Measurements from ENCODE around the gene SH3RF2.

Gene SH3RF2

GRCh38 chr5:145918397-145918796 lies 18.0 kb upstream of the SH3RF2 start:
- no peak for TF ChIP-seq CTCF (IDR thresholded peaks at IDR 0.05; ENCODE audit: low read depth, low read length, missing control alignments)
- no peak overlapping the region for H3K4me3 ChIP-seq (ENCODE audit: low read depth, low read length)
- in situ Hi-C loops (cut with HindIII; ENCODE audit: low sequenced_read_pairs): no loop called here
- no peak for DNase-seq (ENCODE audit: low read depth)

- no peak overlapping the region for H3K4me3 ChIP-seq (ENCODE audit: low read depth, low read length)
- DNase-seq (ENCODE audit: low read depth): no peak
- in situ Hi-C loops (cut with HindIII; ENCODE audit: low sequenced_read_pairs): no loop called here
- TF ChIP-seq CTCF (IDR thresholded peaks at IDR 0.05; ENCODE audit: low read depth, low read length, missing control alignments): no peak
These were observed 17.0 kb upstream of the SH3RF2 start for GRCh38 chr5:145919413-145919812.

GRCh38 chr5:145920542-145921210 lies 15.7 kb upstream of the SH3RF2 start:
- no peak for DNase-seq (ENCODE audit: low read depth)
- no peak for TF ChIP-seq CTCF (IDR thresholded peaks at IDR 0.05; ENCODE audit: low read depth, low read length, missing control alignments)

GRCh38 chr5:145921211-145921610 lies 15.2 kb upstream of the SH3RF2 start:
- no peak for TF ChIP-seq CTCF (IDR thresholded peaks at IDR 0.05; ENCODE audit: low read depth, low read length, missing control alignments)
- no peak for DNase-seq (ENCODE audit: low read depth)
- H3K4me3 ChIP-seq (ENCODE audit: low read depth, low read length): no peak overlapping the region
- in situ Hi-C loops (cut with HindIII; ENCODE audit: low sequenced_read_pairs): no loop called here

More at GRCh38 chr5:145920542-145921210, 15.7 kb upstream of the SH3RF2 start:
- in situ Hi-C loops (cut with HindIII; ENCODE audit: low sequenced_read_pairs): no loop called here
- H3K4me3 ChIP-seq (ENCODE audit: low read depth, low read length): no peak overlapping the region

GRCh38 chr5:145922059-145922458 lies 14.3 kb upstream of the SH3RF2 start:
- no peak overlapping the region for H3K4me3 ChIP-seq (ENCODE audit: low read depth, low read length)
- TF ChIP-seq CTCF (IDR thresholded peaks at IDR 0.05; ENCODE audit: low read depth, low read length, missing control alignments): no peak
- in situ Hi-C loops (cut with HindIII; ENCODE audit: low sequenced_read_pairs): no loop called here
- no peak for DNase-seq (ENCODE audit: low read depth)

GRCh38 chr5:145923405-145923804 lies 13.0 kb upstream of the SH3RF2 start:
- H3K4me3 ChIP-seq (ENCODE audit: low read depth, low read length): no peak overlapping the region
- TF ChIP-seq CTCF (IDR thresholded peaks at IDR 0.05; ENCODE audit: low read depth, low read length, missing control alignments): no peak
- in situ Hi-C loops (cut with HindIII; ENCODE audit: low sequenced_read_pairs): no loop called here
- DNase-seq (ENCODE audit: low read depth): no peak

All from astrocyte of the cerebellum (primary cell).